Glomerular visceral epithelial cell (primary cell): Measurements from ENCODE around the gene TSPAN16.
"Not testable (repeated sequence)": the region's sequence is repeated elsewhere in the genome, so short reads cannot be mapped to it uniquely, and the experiment has no call there.

Source experiments
- DNase-seq: peaks from one replicate; pipeline ENCODE4 v3.0.0-alpha.2; 2016; ENCODE audit errors: extremely low spot score

The TSPAN16 gene

GRCh38 chr19:11345122-11345803 lies 49.3 kb downstream of the TSPAN16 start:
- DNase-seq: no peak

GRCh38 chr19:11346104-11346940 lies 50.4 kb downstream of the TSPAN16 start, which contains the start of the genes CCDC159 and TMEM205:
Gene CCDC159 (plus strand): TSS chr19:11346519. CDS start chr19:11346607, 88 bp downstream.
Gene TMEM205 (minus strand): TSS chr19:11346268. CDS start chr19:11345619, 649 bp downstream.
- DNase-seq: peak; percentile 99

GRCh38 chr19:11347546-11348039 lies 51.6 kb downstream of the TSPAN16 start:
- DNase-seq: no peak

- DNase-seq: no peak
Measured at GRCh38 chr19:11349171-11349570, 53.2 kb downstream of the TSPAN16 start.

GRCh38 chr19:11354102-11354501 lies 58.1 kb downstream of the TSPAN16 start:
- not testable (repeated sequence) for DNase-seq

- DNase-seq: peak; percentile 86
Measured at GRCh38 chr19:11355160-11356073, 59.5 kb downstream of the TSPAN16 start, which contains the start of gene PLPPR2. Gene PLPPR2 (plus strand): TSS chr19:11355432. CDS start chr19:11357674, 2,242 bp downstream.

GRCh38 chr19:11356074-11356397 lies 60.1 kb downstream of the TSPAN16 start:
- no peak for DNase-seq

- DNase-seq: no peak
Measured at GRCh38 chr19:11356676-11357550, 61.0 kb downstream of the TSPAN16 start.

- DNase-seq: no peak
Measured at GRCh38 chr19:11359421-11359820, 63.5 kb downstream of the TSPAN16 start.

GRCh38 chr19:11361037-11361770 lies 65.2 kb downstream of the TSPAN16 start:
- DNase-seq: no peak

GRCh38 chr19:11361771-11362731 lies 66.1 kb downstream of the TSPAN16 start:
- no peak for DNase-seq

GRCh38 chr19:11363881-11364280 lies 67.9 kb downstream of the TSPAN16 start:
- DNase-seq: no peak

- no peak for DNase-seq
Measured at GRCh38 chr19:11364296-11364904, 68.4 kb downstream of the TSPAN16 start.

- no peak for DNase-seq
Measured at GRCh38 chr19:11364935-11365334, 69.0 kb downstream of the TSPAN16 start.
